ENCODE data around the gene OR4D2. TPM values are rescaled to one million over a fixed set of nuclear protein-coding genes. Genes with fewer than 3 reads are reported as not detected.

Gene OR4D2
- total and polyA plus RNA-seq, 3 experiments from 2014 or later, result not detected

- H3K4me3 ChIP-seq (ENCODE audit: low read length), result no peak overlapping the region
- no peak overlapping the region for H3K27ac Mint-ChIP-seq
- H3K9me3 ChIP-seq (ENCODE audit: low read length), result no peaks in the 10 kb centered on the region
- peaks cover 17 to 36% of the 10 kb centered on the region in 2 donors for H3K27me3 Mint-ChIP-seq
- peaks cover 0 to 5% (median 5%) of the 10 kb centered on the region in 3 donors for H3K4me1 Mint-ChIP-seq
- ChIA-PET POLR2A (no interaction called here), CTCF (interaction anchor here (2.8 kb wide), 1 partner anchor 11 kb away, joined by 9 read pairs; no protein-coding TSS in a partner anchor)
- H3K27me3 ChIP-seq (ENCODE audit: insufficient read depth, low read length, poor library complexity, severe bottlenecking), result no peaks in the 10 kb centered on the region
- H3K9me3 Mint-ChIP-seq, result no peaks in the 10 kb centered on the region
- no peak overlapping the region for H3K27ac ChIP-seq (ENCODE audit: low read depth, low read length)
- H3K4me1 ChIP-seq (ENCODE audit: insufficient read depth, low read length), result no peaks in the 10 kb centered on the region
- H3K36me3 ChIP-seq (ENCODE audit: insufficient read depth, low read length), result no peaks in the 10 kb centered on the region
- H3K36me3 Mint-ChIP-seq, result no peaks in the 10 kb centered on the region
- DNase-seq, result no peak
- no peak overlapping the region for H3K4me3 Mint-ChIP-seq
Observed at GRCh38 chr17:58189436-58190146, 22.8 kb downstream of the OR4D2 start.

- Histone ChIP-seq H3K36me3 (ENCODE audit: insufficient read depth, low read length) (no peaks in the 10 kb centered on the region), H3K27me3 (ENCODE audit: insufficient read depth, low read length, poor library complexity, severe bottlenecking) (no peaks in the 10 kb centered on the region), H3K4me1 (ENCODE audit: insufficient read depth, low read length) (no peaks in the 10 kb centered on the region), H3K4me3 (ENCODE audit: low read length) (no peak overlapping the region), H3K9me3 (ENCODE audit: low read length) (no peaks in the 10 kb centered on the region), H3K27ac (ENCODE audit: low read depth, low read length) (no peak overlapping the region)
- no peaks in the 10 kb centered on the region for H3K36me3 Mint-ChIP-seq
- DNase-seq, result no peak
- no peak overlapping the region for H3K27ac Mint-ChIP-seq
- H3K27me3 Mint-ChIP-seq, result peaks cover 18 to 31% of the 10 kb centered on the region in 2 donors
- H3K9me3 Mint-ChIP-seq, result no peaks in the 10 kb centered on the region
- no peak overlapping the region for H3K4me3 Mint-ChIP-seq
- H3K4me1 Mint-ChIP-seq, result no peaks in the 10 kb centered on the region
- ChIA-PET POLR2A (no interaction called here), CTCF (interaction anchor here (2.8 kb wide), 1 partner anchor 9 kb away, joined by 9 read pairs; no protein-coding TSS in a partner anchor)
Observed at GRCh38 chr17:58191241-58191896, 24.6 kb downstream of the OR4D2 start.

GRCh38 chr17:58192612-58193011, 25.8 kb downstream of the OR4D2 start, which contains the start of gene EPX:
Gene EPX (plus strand): TSS chr17:58192726. CDS start chr17:58192847, 121 bp downstream.
- no peaks in the 10 kb centered on the region for H3K4me1 ChIP-seq (ENCODE audit: insufficient read depth, low read length)
- peak within 1 kb of the TSS in 1 of 8 donors; percentile 60 for H3K27ac Mint-ChIP-seq
- H3K4me3 Mint-ChIP-seq, result no peak within 1 kb of the TSS
- H3K27ac ChIP-seq (ENCODE audit: low read depth, low read length), result no peak within 1 kb of the TSS
- no peaks in the 10 kb centered on the region for H3K4me1 Mint-ChIP-seq
- CTCF ChIA-PET, result interaction anchor here (2.8 kb wide), 1 partner anchor 8 kb away, joined by 9 read pairs; no protein-coding TSS in a partner anchor
- H3K9me3 Mint-ChIP-seq, result no peaks in the 10 kb centered on the region
- H3K36me3 ChIP-seq (ENCODE audit: insufficient read depth, low read length), result no peaks in the 10 kb centered on the region
- H3K27me3 ChIP-seq (ENCODE audit: insufficient read depth, low read length, poor library complexity, severe bottlenecking), result no peaks in the 10 kb centered on the region
- no peaks in the 10 kb centered on the region for H3K9me3 ChIP-seq (ENCODE audit: low read length)
- POLR2A ChIA-PET, result no interaction called here
- peaks cover 14 to 40% of the 10 kb centered on the region in 2 donors for H3K27me3 Mint-ChIP-seq
- no peak within 1 kb of the TSS for H3K4me3 ChIP-seq (ENCODE audit: low read length)
- no peaks in the 10 kb centered on the region for H3K36me3 Mint-ChIP-seq
- DNase-seq, result no peak

GRCh38 chr17:58193641-58194255, 27.0 kb downstream of the OR4D2 start:
- Mint-ChIP-seq H3K27ac (no peak overlapping the region), H3K36me3 (no peaks in the 10 kb centered on the region), H3K4me3 (no peak overlapping the region), H3K4me1 (no peaks in the 10 kb centered on the region), H3K27me3 (peaks cover 11 to 42% of the 10 kb centered on the region in 2 donors), H3K9me3 (no peaks in the 10 kb centered on the region)
- no peaks in the 10 kb centered on the region for H3K36me3 ChIP-seq (ENCODE audit: insufficient read depth, low read length)
- H3K4me1 ChIP-seq (ENCODE audit: insufficient read depth, low read length), result no peaks in the 10 kb centered on the region
- no peak overlapping the region for H3K27ac ChIP-seq (ENCODE audit: low read depth, low read length)
- H3K9me3 ChIP-seq (ENCODE audit: low read length), result no peaks in the 10 kb centered on the region
- CTCF ChIA-PET, result no interaction called here
- no peaks in the 10 kb centered on the region for H3K27me3 ChIP-seq (ENCODE audit: insufficient read depth, low read length, poor library complexity, severe bottlenecking)
- no peak for DNase-seq
- POLR2A ChIA-PET, result no interaction called here
- no peak overlapping the region for H3K4me3 ChIP-seq (ENCODE audit: low read length)

- CTCF ChIA-PET, result no interaction called here
- H3K27me3 Mint-ChIP-seq, result peaks cover 6 to 37% of the 10 kb centered on the region in 2 donors
- H3K9me3 Mint-ChIP-seq, result no peaks in the 10 kb centered on the region
- POLR2A ChIA-PET, result no interaction called here
- H3K36me3 Mint-ChIP-seq, result no peaks in the 10 kb centered on the region
- H3K4me1 Mint-ChIP-seq, result peaks cover 0 to 3% (median 3%) of the 10 kb centered on the region in 3 donors
- Histone ChIP-seq H3K9me3 (ENCODE audit: low read length) (no peaks in the 10 kb centered on the region), H3K27me3 (ENCODE audit: insufficient read depth, low read length, poor library complexity, severe bottlenecking) (no peaks in the 10 kb centered on the region), H3K36me3 (ENCODE audit: insufficient read depth, low read length) (no peaks in the 10 kb centered on the region), H3K27ac (ENCODE audit: low read depth, low read length) (no peak overlapping the region), H3K4me3 (ENCODE audit: low read length) (no peak overlapping the region), H3K4me1 (ENCODE audit: insufficient read depth, low read length) (no peaks in the 10 kb centered on the region)
- no peak for DNase-seq
- no peak overlapping the region for H3K27ac Mint-ChIP-seq
- H3K4me3 Mint-ChIP-seq, result no peak overlapping the region
Observed at GRCh38 chr17:58195518-58196123, 28.8 kb downstream of the OR4D2 start.

GRCh38 chr17:58196610-58197009, 29.8 kb downstream of the OR4D2 start:
- H3K36me3 Mint-ChIP-seq, result no peaks in the 10 kb centered on the region
- Histone ChIP-seq H3K27me3 (ENCODE audit: insufficient read depth, low read length, poor library complexity, severe bottlenecking) (no peaks in the 10 kb centered on the region), H3K4me1 (ENCODE audit: insufficient read depth, low read length) (no peaks in the 10 kb centered on the region), H3K36me3 (ENCODE audit: insufficient read depth, low read length) (no peaks in the 10 kb centered on the region), H3K27ac (ENCODE audit: low read depth, low read length) (no peak overlapping the region), H3K4me3 (ENCODE audit: low read length) (no peak overlapping the region), H3K9me3 (ENCODE audit: low read length) (no peaks in the 10 kb centered on the region)
- H3K4me1 Mint-ChIP-seq, result peaks cover 0 to 3% (median 3%) of the 10 kb centered on the region in 3 donors
- CTCF ChIA-PET, result no interaction called here
- POLR2A ChIA-PET, result no interaction called here
- no peak for DNase-seq
- no peaks in the 10 kb centered on the region for H3K9me3 Mint-ChIP-seq
- H3K27me3 Mint-ChIP-seq, result peaks cover 4 to 29% of the 10 kb centered on the region in 2 donors
- H3K27ac Mint-ChIP-seq, result no peak overlapping the region
- H3K4me3 Mint-ChIP-seq, result no peak overlapping the region

GRCh38 chr17:58200024-58200633, 33.3 kb downstream of the OR4D2 start:
- H3K36me3 Mint-ChIP-seq, result peaks cover 0 to 2% (median 0%) of the 10 kb centered on the region in 3 donors
- CTCF ChIA-PET, result interaction anchor here (0.7 to 1.9 kb wide), 17 partner anchors 9 to 217 kb away, joined by 3 to 9 read pairs (median 3); partner anchors contain the start of genes EPX and RNF43
- H3K27me3 Mint-ChIP-seq, result peaks cover 4 to 25% of the 10 kb centered on the region in 2 donors
- no peak overlapping the region for H3K4me3 Mint-ChIP-seq
- peak; percentile 18 to 70 (median 28) for DNase-seq
- Histone ChIP-seq H3K9me3 (ENCODE audit: low read length) (no peaks in the 10 kb centered on the region), H3K27me3 (ENCODE audit: insufficient read depth, low read length, poor library complexity, severe bottlenecking) (no peaks in the 10 kb centered on the region), H3K4me3 (ENCODE audit: low read length) (no peak overlapping the region), H3K27ac (ENCODE audit: low read depth, low read length) (no peak overlapping the region), H3K4me1 (ENCODE audit: insufficient read depth, low read length) (no peaks in the 10 kb centered on the region), H3K36me3 (ENCODE audit: insufficient read depth, low read length) (no peaks in the 10 kb centered on the region)
- no peaks in the 10 kb centered on the region for H3K9me3 Mint-ChIP-seq
- no peak overlapping the region for H3K27ac Mint-ChIP-seq
- POLR2A ChIA-PET, result interaction anchor here (0.6 kb wide), 1 partner anchor 294 kb away, joined by 4 read pairs; no protein-coding TSS in a partner anchor
- H3K4me1 Mint-ChIP-seq, result peaks cover 0 to 3% (median 3%) of the 10 kb centered on the region in 3 donors

Measured in CD8-positive, alpha-beta memory T cell (primary cell).